HepG2 (cell line): ENCODE data around the gene TMEM114. TPM values are rescaled to one million over a fixed set of nuclear protein-coding genes. Genes with fewer than 3 reads are reported as not detected.

Source experiments
- GATAD2A ChIP-seq: IDR thresholded peaks from 2 replicates; pipeline ENCODE4 v1.6.1; 2016
- JARID2 ChIP-seq: sonication (generic); formaldehyde crosslinking; IDR thresholded peaks from 2 replicates; pipeline ENCODE4 v1.8.1; 2023; ENCODE audit warnings: missing genetic modification reagents, inconsistent platforms; ENCODE audit not compliant: insufficient replicate concordance
- JDP2 ChIP-seq: sonication (generic); formaldehyde crosslinking; IDR thresholded peaks from 2 replicates; pipeline ENCODE4 v1.8.1; 2022; ENCODE audit warnings: missing genetic modification reagents, borderline replicate concordance
- KDM6A ChIP-seq: IDR thresholded peaks from 2 replicates; pipeline ENCODE4 v1.6.1; 2016; ENCODE audit warnings: low read depth
- LCORL ChIP-seq, 2 experiments: fragments of 450-650 bp in 1 of 2; sonication (generic) in 1 of 2; formaldehyde crosslinking in 1 of 2; IDR thresholded peaks; 2 replicates each; pipeline versions ENCODE4 v1.5.0 to v1.6.1; 2017 to 2020; ENCODE audit warnings: antibody characterized with exemption in 1 of 2, missing genetic modification reagents in 1 of 2
- NCOA1 ChIP-seq: sonication (generic); formaldehyde crosslinking; IDR thresholded peaks from 2 replicates; pipeline ENCODE4 v1.9.0; 2021; ENCODE audit warnings: missing genetic modification reagents
- NFE2L2 ChIP-seq: fragments of 150-350 bp; IDR thresholded peaks from 2 replicates; pipeline ENCODE4 v1.6.1; 2014; ENCODE audit warnings: low read length
- RXRB ChIP-seq: IDR thresholded peaks from 2 replicates; pipeline ENCODE4 v1.6.1; 2016; ENCODE audit warnings: borderline replicate concordance, missing genetic modification reagents, missing compliant biosample characterization
- SNRNP70 ChIP-seq: fragments of 200-400 bp; formaldehyde crosslinking; IDR thresholded peaks from 2 replicates; pipeline ENCODE4 v1.6.1; 2017; ENCODE audit warnings: mild to moderate bottlenecking, low read depth, low read length, moderate library complexity
- SYNCRIP ChIP-seq: fragments of 200-400 bp; formaldehyde crosslinking; IDR thresholded peaks from 2 replicates; pipeline ENCODE4 v1.6.1; 2018; ENCODE audit warnings: mild to moderate bottlenecking, low read depth, low read length; ENCODE audit not compliant: insufficient read depth
- TBL1XR1 ChIP-seq: fragments of 150-350 bp; IDR thresholded peaks from 2 replicates; pipeline ENCODE4 v1.6.1; 2014; ENCODE audit warnings: borderline replicate concordance, low read length; ENCODE audit not compliant: partially characterized antibody
- TEAD3 ChIP-seq: optimal IDR thresholded peaks from 2 replicates; pipeline ENCODE3; 2016; ENCODE audit warnings: borderline replicate concordance
- TGIF2 ChIP-seq: IDR thresholded peaks from 2 replicates; pipeline ENCODE4 v1.6.1; 2016; ENCODE audit warnings: control low read depth, missing compliant biosample characterization
- TSC22D2 ChIP-seq: sonication (generic); formaldehyde crosslinking; IDR thresholded peaks from 2 replicates; pipeline ENCODE4 v1.5.1; 2020; ENCODE audit warnings: missing genetic modification reagents, mild to moderate bottlenecking, borderline replicate concordance
- ZFP36 ChIP-seq: fragments of 150-350 bp; IDR thresholded peaks from 2 replicates; pipeline ENCODE4 v1.6.1; 2018; ENCODE audit warnings: borderline replicate concordance, low read length, low read depth; ENCODE audit not compliant: partially characterized antibody
- ZNF205 ChIP-seq: IDR thresholded peaks from 2 replicates; pipeline ENCODE4 v1.6.1; 2018; ENCODE audit warnings: missing biosample characterization, missing genetic modification reagents
- ZNF441 ChIP-seq: sonication (generic); formaldehyde crosslinking; IDR thresholded peaks from 2 replicates; pipeline ENCODE4 v1.7.0; 2021; ENCODE audit warnings: missing genetic modification reagents, borderline replicate concordance
- ZNF580 ChIP-seq: IDR thresholded peaks from 2 replicates; pipeline ENCODE4 v1.6.1; 2016; ENCODE audit warnings: low read depth, borderline replicate concordance
- ZNF607 ChIP-seq: sonication (generic); formaldehyde crosslinking; IDR thresholded peaks from 2 replicates; pipeline ENCODE4 v1.5.1; 2020; ENCODE audit warnings: missing genetic modification reagents, mild to moderate bottlenecking, borderline replicate concordance
- ZNF619 ChIP-seq: sonication (generic); formaldehyde crosslinking; IDR thresholded peaks from 2 replicates; pipeline ENCODE4 v1.4.0; 2020; ENCODE audit warnings: mild to moderate bottlenecking, missing genetic modification reagents
- ZNF772 ChIP-seq: sonication (generic); formaldehyde crosslinking; IDR thresholded peaks from 2 replicates; pipeline ENCODE4 v1.5.0; 2020; ENCODE audit warnings: mild to moderate bottlenecking, missing genetic modification reagents
- polyA plus RNA-seq, 8 experiments: library from polyadenylated mRNA; depleted of rRNA in 3 of 8; stranded (reverse) in 7 of 8; unstranded in 1 of 8; fragments of >200 nt; fragmentation: Illumina TruSeq in 4 of 8; extraction: Trizol in 4 of 8; gene quantifications; 2 replicates each; pipeline versions ENCODE4 v1.2.1 to v1.2.3, GENCODE V29; 2011 to 2016; ENCODE audit warnings: low read depth in 4 of 8, missing spikeins in 1 of 8, mixed read lengths in 1 of 8; ENCODE audit not compliant: insufficient read depth in 1 of 8
- total RNA-seq, 5 experiments: library from RNA; depleted of rRNA; stranded (reverse); fragments of >200 nt; fragmentation: Illumina TruSeq; extraction: Trizol; gene quantifications; 2 replicates each; pipeline ENCODE4 v1.2.3, GENCODE V29; 2016; ENCODE audit warnings: low read depth in 1 of 5
- TF ChIP-seq, protein P1 (sequence below): sonication (generic); formaldehyde crosslinking; IDR thresholded peaks from 2 replicates; pipeline ENCODE4 v1.4.0; 2020; ENCODE audit warnings: missing genetic modification reagents, low read depth, mild to moderate bottlenecking, borderline replicate concordance
- TF ChIP-seq, protein P2 (sequence below): IDR thresholded peaks from 2 replicates; pipeline ENCODE4 v1.6.1; 2016
- TF ChIP-seq, protein P3 (sequence below): conservative IDR thresholded peaks from 2 replicates; pipeline ENCODE4 v1.6.1; 2018; ENCODE audit warnings: missing genetic modification reagents

The TMEM114 gene
- total and polyA plus RNA-seq, 2 of the 13 experiments (the other 11 are each of a cell fraction or from before 2014, with no cell fraction given), result not detected

DNA sequence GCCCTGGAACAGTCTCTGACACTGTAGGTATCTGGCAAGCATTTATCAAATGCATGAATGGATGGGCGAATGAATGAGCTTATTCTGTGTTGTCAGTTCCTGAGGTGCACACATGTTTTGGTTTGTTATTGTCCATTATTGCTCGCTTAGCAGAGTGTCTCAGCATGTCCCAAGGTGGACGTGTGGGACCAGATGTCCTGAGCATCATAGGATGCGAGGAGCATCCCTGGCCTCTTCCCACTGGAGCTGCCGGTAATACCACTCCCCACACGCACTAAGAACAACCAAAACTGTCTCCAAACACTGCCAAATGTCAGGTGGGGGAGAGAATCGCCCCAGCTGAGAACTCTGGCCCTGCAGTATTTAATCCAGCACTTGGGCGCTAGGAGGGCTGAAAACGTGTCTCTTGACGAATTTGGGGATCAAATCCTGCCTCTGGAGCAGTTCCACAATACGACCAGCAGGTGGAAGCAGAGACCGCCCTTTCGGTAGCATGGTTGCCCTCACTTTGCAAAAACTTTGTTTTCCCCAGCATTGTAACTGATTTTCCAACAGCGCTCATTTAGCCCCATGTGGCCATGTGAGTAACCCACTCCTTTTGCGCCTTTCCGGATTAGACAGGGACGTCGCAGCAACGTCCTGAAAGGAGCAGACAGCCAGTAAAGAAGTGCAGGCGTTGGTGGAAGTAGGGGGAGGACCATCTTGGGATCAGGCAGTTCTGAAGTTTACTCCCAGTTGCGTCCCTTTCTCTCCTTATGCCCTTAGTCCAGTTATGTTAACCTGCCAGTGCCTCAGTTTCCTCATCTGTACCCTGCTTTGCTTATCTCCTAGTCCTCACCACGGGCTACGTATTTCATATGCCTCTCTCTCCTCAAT lies 22.7 kb downstream of the TMEM114 start (continued):
- TF ChIP-seq SYNCRIP (no peak), RXRB (CRISPR knock-in tag) (peak; percentile 63; the same call in 1 of the 2 replicates), JARID2 (peak; percentile 74), ZNF205 (CRISPR knock-in tag) (peak; percentile 59), GATAD2A (CRISPR knock-in tag) (peak; percentile 74), ZNF607 (peak; percentile 57; the same call in 1 of the 2 replicates), TGIF2 (CRISPR knock-in tag) (peak; percentile 74; the same call in 1 of the 2 replicates), ZNF580 (peak; percentile 93), ZNF441 (0 out of 2 replicates have a peak, but pooled peaks have one; percentile 58), NCOA1 (CRISPR knock-in tag) (peak; percentile 7; the same call in 1 of the 2 replicates), KDM6A (no peak), SNRNP70 (no peak), NFE2L2 (0 out of 2 replicates have a peak, but pooled peaks have one; percentile 40), ZFP36 (peak; percentile 83), ZNF619 (CRISPR knock-in tag) (peak; percentile 53; the same call in 1 of the 2 replicates), LCORL (IDR thresholded peaks at IDR 0.05) (no peak), LCORL (CRISPR knock-in tag; IDR thresholded peaks at IDR 0.05) (peak; percentile 86), TSC22D2 (CRISPR knock-in tag) (peak; percentile 80; the same call in 1 of the 2 replicates), ZNF772 (CRISPR knock-in tag) (0 out of 2 replicates have a peak, but pooled peaks have one; percentile 17), TBL1XR1 (peak; percentile 26), TEAD3 (CRISPR knock-in tag) (peak; percentile 46), JDP2 (no peak)
- TF ChIP-seq, protein P1, sequence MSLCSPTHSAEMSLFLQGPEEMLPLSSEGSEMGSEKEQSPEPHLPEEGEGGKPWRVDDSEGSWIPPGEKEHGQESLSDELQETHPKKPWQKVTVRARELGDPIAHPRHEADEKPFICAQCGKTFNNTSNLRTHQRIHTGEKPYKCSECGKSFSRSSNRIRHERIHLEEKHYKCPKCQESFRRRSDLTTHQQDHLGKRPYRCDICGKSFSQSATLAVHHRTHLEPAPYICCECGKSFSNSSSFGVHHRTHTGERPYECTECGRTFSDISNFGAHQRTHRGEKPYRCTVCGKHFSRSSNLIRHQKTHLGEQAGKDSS, result peak; percentile 69; the same call in 1 of the 2 replicates
- TF ChIP-seq, protein P2, sequence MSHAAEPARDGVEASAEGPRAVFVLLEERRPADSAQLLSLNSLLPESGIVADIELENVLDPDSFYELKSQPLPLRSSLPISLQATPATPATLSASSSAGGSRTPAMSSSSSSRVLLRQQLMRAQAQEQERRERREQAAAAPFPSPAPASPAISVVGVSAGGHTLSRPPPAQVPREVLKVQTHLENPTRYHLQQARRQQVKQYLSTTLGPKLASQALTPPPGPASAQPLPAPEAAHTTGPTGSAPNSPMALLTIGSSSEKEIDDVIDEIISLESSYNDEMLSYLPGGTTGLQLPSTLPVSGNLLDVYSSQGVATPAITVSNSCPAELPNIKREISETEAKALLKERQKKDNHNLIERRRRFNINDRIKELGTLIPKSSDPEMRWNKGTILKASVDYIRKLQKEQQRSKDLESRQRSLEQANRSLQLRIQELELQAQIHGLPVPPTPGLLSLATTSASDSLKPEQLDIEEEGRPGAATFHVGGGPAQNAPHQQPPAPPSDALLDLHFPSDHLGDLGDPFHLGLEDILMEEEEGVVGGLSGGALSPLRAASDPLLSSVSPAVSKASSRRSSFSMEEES (CRISPR knock-in tag), result peak; percentile 44; the same call in 1 of the 2 replicates
- TF ChIP-seq, protein P3, sequence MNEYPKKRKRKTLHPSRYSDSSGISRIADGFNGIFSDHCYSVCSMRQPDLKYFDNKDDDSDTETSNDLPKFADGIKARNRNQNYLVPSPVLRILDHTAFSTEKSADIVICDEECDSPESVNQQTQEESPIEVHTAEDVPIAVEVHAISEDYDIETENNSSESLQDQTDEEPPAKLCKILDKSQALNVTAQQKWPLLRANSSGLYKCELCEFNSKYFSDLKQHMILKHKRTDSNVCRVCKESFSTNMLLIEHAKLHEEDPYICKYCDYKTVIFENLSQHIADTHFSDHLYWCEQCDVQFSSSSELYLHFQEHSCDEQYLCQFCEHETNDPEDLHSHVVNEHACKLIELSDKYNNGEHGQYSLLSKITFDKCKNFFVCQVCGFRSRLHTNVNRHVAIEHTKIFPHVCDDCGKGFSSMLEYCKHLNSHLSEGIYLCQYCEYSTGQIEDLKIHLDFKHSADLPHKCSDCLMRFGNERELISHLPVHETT (CRISPR knock-in tag), result 0 out of 2 replicates have a peak, but pooled peaks have one; percentile 36
